GM18907 (cell line): ENCODE measurements around the gene GIT1.

Source experiments
- ATAC-seq: cut with Tn5 transposase; IDR thresholded peaks from one replicate; pipeline ENCODE4 v1.9.1; 2021; ENCODE audit warnings: mild to moderate bottlenecking, moderate library complexity; ENCODE audit not compliant: unreplicated experiment

The GIT1 gene

GRCh38 chr17:29593591-29594518 is 4.4 kb upstream of the GIT1 start:
- no peak for ATAC-seq

DNA sequence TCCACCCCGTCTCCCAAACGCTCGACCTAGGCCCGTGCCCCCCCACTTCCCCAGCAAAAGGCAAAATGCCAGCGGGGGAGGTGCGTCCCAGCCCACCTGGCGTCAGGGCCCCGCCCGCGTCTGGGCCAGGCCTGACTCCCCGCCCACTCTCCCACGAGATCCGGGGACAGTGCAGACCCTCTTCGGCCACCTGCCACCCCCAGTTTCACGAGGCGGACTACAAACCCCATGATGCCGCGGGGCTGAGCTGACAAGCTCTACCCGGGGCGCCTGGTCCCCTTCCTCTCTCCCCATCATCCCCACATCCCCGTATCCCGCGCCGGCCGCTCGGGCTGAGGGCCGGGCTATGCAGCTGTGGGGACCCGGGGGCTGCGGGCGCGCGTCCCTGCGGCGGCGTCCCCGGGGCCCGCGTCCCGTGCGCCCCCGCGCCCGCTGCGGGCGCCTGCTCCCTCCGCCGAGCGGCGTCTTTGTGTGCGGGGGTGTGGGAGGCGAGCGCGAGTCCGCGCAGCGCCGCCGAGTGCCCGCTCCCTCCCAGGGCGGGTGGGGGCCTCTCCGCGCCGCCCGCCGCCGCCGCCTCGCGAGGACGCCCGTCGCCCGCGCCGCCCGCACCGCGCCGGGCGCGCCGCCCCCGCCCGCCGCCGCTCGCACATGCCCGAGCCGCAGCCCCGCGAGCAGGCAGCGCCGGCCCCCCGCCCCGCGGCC is 3.6 kb upstream of the GIT1 start, which contains the start of gene ANKRD13B:
ANKRD13B (plus strand) TSS at position 283 of the 702 bp plus-strand sequence. CDS start 490 bp downstream, outside the sequence.
- no peak for ATAC-seq

- no peak for ATAC-seq
These were observed 2.5 kb upstream of the GIT1 start for GRCh38 chr17:29591737-29592608.

GRCh38 chr17:29591146-29591736 is 1.8 kb upstream of the GIT1 start:
- ATAC-seq: no peak

DNA sequence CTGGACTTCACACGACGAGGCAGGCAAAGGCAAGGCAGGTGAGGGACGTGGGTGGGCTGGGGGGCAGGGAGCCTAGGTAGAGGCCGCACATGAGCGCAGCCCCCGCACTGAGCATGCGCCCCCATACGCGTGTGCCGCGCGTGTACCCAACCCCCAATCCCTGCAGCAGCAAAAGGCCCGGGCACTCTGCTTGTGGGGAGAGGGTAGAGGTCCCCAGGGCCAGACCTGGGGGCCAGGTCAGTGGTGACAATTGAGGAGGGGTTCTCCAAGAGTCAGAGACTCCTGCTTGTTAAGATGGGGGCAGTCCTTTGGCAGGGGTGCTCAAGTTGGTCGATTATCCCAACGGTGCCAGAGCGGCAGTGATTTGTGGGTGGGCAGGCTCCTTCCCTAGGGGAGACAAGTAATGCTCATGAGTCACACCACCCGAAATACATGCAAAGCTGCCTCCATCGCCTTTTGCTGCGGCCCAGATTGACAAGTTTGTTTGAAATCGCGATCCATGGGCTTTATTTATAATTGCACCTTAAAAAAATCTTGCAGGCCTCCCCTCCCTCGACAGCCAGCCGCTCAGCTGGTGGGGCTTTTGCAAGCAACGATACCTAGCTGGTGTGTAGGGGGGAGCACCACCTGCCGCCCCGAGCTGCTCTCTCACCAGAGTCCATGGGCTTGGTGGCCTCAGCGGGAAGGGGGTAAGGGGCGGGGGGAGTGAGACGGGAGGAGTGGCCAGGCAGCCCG is 1.1 kb upstream of the GIT1 start:
- no peak for ATAC-seq

DNA sequence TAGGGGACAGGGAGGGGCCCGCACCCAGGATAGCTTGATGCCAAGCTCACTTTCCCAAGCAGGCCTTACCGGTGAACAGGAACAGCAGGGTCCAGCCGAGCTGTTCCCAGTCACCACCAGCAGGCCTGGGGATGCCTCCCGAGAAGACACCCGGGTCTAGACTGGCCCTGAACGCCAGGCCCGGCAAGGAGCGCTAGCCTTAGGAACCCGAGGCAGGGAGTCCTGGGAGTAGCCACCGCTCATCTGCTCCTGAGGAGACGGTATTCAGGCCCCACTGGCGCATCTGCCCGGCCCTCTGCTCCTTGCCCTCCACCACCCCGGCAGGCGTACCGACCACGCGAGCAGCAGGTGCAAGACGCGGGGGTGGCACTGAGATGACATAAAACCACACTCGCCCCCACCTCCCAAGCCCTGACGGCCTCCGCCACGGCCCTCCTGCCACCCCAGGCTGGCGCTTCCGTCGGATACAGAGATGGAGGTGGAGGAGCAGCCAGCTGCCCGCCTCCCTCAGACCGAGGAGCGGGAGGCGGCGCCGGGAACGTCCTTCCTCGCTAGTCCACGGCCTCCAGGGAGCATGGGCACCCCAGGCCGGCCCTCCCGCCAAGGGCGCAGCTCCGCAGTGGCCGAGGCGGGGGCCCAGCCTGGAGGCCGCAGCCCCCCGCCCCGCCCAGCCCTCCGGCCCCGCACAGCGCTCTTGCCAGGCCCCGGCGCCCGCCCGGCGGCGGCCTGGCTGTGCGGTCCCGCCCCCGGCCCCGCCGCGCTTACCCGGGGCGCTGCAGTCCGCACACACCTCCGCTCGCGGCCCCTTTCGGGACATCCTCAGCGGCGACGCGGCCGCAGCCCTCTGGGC is 661 bp downstream of the GIT1 start:
- peak; percentile 26 for ATAC-seq

DNA sequence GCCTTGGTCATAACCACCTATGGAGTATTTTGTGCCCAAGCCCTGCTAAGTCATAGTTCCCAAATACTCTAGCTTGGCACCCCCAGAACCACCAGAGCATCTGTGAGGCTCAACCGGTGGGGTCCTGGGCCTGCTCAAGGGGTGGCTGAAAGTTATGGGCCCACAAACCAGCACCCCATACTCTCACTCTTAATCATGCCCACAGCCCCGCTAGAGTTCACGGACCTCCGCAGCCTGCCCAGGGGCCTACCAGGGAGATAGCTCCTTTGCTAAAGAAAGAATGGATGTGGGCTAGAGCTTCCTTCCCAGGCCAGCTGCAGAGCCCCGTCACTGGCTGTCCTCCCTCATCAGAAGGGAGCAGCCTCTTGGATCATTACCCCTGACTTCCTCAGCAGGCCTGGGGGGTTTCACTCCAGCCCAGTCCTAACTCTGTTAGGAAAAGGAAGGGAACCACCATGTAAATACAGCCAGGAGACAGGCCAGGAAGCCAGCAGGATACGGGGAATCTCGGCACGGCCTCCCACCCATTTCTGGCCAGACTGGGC is 1.4 kb downstream of the GIT1 start:
- ATAC-seq: no peak

DNA sequence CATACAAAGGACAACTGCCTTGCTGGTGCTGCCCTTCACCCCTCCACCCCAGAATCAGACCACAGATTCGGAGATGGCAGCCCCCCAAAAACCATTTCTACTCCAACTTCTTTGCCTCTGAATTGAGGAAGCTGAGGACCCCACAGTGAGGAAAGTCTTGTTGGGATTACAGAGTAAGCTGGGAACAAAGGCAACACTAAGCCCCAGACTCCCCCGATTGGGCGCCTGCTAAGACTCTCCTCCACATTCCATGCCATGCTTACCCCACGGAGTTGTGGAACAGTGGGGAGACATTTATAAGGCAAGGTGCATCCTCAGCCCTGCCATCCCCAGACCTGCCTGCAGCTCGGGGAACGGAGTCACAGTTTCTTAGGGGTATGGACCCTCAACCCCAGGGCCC is 1.9 kb downstream of the GIT1 start:
- no peak for ATAC-seq

DNA sequence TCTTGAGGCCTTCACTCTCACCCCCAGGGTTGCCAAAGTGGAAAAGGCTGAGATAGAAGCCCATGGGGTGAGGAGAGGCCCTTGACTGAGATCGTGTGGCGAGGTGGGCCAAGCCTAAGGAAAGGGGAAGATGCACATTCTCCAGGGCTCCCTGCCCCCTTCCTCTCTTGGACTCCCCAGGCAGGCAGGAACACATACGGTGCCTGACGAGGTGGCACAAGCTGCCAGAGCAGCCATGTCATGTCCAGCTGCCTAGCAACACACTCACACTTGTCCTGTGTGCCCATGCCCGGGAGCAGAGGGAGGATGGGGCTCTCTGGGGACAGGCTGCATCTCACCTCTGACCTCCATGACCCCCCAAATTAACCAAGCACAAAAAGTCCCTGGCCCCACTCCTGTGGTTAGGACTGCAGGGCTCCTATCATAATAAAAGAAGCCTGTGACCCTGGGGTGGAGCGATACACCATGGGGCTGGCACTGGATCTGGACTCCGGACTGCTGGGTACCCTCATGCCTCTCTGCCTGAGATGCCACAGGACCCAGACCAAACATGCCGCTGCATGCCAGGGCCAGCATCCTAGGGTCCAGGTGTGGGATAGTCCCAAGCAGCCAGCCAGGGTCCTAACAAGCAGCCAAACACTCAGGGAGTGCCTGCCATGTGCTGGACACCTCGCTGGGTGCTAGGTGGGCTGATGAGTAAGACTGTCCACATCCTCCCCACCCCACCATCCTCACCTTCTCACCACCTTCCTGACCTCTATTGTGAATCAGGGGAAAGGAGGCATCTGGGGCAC is 2.6 kb downstream of the GIT1 start:
- no peak for ATAC-seq

DNA sequence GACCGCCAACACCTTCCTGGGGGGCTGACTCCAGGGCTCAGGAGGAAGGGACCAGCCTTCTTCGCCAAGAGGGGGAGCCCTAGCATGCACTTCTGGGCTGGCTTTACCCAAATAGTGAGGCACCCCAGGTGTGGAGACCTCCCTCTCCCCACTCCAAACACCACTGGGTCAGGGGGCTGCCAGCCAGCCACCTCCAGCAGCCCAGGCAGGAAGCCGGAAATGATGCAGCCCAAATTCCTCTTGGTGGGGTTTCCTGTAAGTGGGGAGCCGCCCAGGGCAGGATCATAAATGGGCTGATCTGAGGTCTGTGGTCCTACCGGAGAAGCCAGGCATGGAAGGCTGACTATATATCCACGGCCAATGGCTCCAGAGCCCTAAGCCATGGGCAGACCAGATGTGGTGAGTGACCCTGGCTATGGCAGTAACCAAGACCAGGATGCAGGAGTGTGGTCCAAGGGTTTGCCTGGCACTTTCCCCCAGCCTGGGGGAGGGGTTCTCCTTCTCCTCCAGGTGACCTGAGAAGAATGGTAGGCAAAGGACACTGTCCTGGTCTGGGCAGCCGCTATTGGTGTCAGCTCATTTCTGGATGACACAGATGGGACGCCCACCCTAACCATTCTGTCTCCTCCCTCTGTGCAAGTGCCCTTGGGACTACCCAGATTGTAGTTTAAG is 4.2 kb downstream of the GIT1 start:
- no peak for ATAC-seq

- ATAC-seq: no peak
These were observed 4.9 kb downstream of the GIT1 start for GRCh38 chr17:29584452-29585079.

DNA sequence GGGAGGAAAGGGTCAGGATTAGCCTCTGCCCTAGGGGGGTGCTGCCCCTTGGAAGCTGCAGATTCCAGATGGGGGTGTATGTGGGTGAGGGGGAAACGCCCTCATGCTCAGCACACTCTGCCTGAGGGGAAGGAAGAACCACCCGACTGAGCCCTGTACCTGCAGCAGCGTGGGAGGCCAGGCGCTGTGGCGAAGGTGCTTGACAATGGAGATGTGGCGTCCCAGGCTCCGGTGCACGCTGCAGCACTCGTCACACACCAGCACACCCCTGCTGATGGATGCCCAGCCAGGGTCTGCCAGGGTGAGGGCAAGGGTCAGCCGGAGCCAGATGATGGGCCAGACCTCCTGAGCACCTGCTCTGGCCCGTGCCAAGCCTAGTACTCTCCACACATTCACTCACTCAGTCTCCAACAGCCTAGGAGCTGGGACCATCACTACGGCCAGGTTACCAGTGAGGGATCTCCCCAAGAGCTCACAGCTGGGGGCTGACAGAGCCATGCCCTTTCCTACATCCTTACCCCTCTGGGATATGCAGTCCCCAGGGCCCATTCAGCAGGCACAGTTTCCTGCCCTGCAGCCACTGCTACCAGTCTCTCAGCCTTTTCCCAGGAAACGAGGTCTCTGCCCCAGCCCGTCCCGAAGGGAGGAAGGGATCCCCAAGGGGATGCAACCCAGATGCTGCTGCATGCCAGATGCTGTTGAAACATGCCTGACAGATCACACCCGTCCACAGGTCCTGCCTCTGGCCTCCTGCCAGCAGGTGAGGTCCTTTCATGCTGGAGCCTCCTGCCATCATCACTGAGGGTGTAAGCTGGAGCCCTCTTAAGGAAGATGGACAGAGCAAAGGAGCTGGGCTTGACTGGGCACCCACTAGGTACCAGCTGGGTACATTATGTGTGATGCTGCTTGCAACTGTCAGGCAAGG is 5.9 kb downstream of the GIT1 start:
- no peak for ATAC-seq

DNA sequence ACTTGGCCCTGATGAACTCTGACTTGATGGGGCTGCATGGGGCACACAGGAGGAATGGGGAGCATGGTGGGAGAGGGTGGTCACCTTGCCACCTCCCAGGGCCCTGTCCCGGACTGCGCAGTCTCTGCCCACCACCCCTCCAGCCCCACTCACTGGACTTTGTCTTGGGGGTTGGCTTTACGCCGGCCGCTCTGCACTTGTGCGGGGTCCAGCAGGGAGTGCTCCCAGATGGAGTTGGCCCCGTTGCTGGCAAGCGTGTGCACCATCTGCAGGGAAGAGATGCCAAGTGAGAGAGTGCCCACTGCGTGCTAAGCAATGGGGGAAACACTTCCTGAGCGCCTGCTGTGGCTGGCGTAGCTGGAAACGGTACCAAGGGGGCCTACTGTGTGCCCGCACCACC is 6.7 kb downstream of the GIT1 start:
- no peak for ATAC-seq

DNA sequence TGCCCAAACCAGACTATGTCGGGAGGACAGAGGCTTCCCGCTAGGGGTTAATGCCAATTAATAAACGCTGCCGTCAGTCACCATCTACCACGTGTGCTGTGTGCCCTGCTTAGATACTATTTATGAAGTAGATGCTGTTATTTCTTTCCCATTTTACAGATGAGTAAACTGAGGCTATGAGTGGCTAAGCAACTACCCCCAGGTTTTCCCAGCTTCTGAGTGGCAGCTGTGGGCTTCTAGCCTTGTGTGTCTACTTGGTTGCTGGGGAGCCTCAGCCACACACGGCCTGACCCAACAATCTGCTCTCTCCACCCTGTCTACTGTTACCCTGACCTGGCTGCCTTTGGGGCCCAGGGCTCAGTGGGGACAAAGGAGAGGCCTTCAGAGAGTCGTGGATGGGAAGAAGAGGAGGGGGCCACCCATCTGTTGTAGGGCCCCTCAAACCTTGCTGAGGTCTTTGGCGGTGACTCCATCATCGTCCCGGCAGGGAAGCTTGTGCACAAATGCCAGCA is 7.1 kb downstream of the GIT1 start:
- no peak for ATAC-seq

GRCh38 chr17:29581583-29582253 is 7.7 kb downstream of the GIT1 start:
- no peak for ATAC-seq
